Upper lobe of left lung (tissue), 4 donors: ENCODE results near the gene STING1.

Source experiments
- CTCF ChIP-seq, 6 experiments: fragments of 450-650 bp in 4 of 6; fragments of 200-600 bp in 2 of 6; sonication (generic) in 2 of 6; IDR thresholded peaks; one replicate each; pipeline ENCODE4 v1.5.1; 2016 to 2019; ENCODE audit warnings: antibody characterized with exemption in 6 of 6
- EP300 ChIP-seq, 4 donors: sonication (generic); formaldehyde crosslinking; IDR thresholded peaks; one replicate each; pipeline ENCODE4 v1.5.1; 2017; ENCODE audit warnings: antibody characterized with exemption in 4 of 4, control low read depth in 2 of 4
- POLR2AphosphoS5 ChIP-seq, 2 donors: sonication (generic); formaldehyde crosslinking; IDR thresholded peaks; one replicate each; pipeline ENCODE4 v1.5.1; 2017; ENCODE audit warnings: antibody characterized with exemption in 2 of 2

GRCh38 chr5:139461698-139462097, 20.9 kb downstream of the STING1 start:
- peak in 1 of 4 donors; percentile 52 for TF ChIP-seq EP300 (IDR thresholded peaks at IDR 0.05)
- TF ChIP-seq CTCF (IDR thresholded peaks at IDR 0.05) = peak in 1 of 6 experiments; percentile 20
- peak in 1 of 2 donors; percentile 19 for TF ChIP-seq POLR2AphosphoS5 (IDR thresholded peaks at IDR 0.05)
